Measurements from ENCODE around the gene CNOT2. TPM values are rescaled to one million over a fixed set of nuclear protein-coding genes. Genes with fewer than 3 reads are reported as not detected.

CNOT2 gene
- total and polyA plus RNA-seq, 4 donors = 17.5 to 93.4 (median 49.0) TPM

GRCh38 chr12:70334742-70335141, 91.5 kb downstream of the CNOT2 start:
- H3K4me3 ChIP-seq (ENCODE audit: low read depth in 1 of 3, low read length in 3 of 3) = no peak overlapping the region
- TF ChIP-seq SP1 (IDR thresholded peaks at IDR 0.05) = no peak
- TF ChIP-seq YY1 (IDR thresholded peaks at IDR 0.05) = no peak
- no peak for TF ChIP-seq FOXA1 (IDR thresholded peaks at IDR 0.05)
- no peak for TF ChIP-seq RXRA (IDR thresholded peaks at IDR 0.05)
- no peak for TF ChIP-seq CTCF (IDR thresholded peaks at IDR 0.05; ENCODE audit: low read depth, low read length, missing input control)
- TF ChIP-seq REST (IDR thresholded peaks at IDR 0.05) = no peak
- no peak for TF ChIP-seq HNF4A (conservative IDR thresholded peaks at IDR 0.05)
- TF ChIP-seq ATF3 (IDR thresholded peaks at IDR 0.05) = no peak
- TF ChIP-seq NR2F2 (IDR thresholded peaks at IDR 0.05) = no peak
- TF ChIP-seq MAX (IDR thresholded peaks at IDR 0.05) = no peak
- peaks cover 6 to 43% (median 26%) of the 10 kb centered on the region in 4 donors for H3K36me3 ChIP-seq (ENCODE audit: control insufficient read depth in 4 of 4, insufficient read depth in 3 of 4, low read depth in 1 of 4, low read length in 3 of 4)
- H3K9me3 ChIP-seq (ENCODE audit: control insufficient read depth in 4 of 4, low read length in 3 of 4) = no peaks in the 10 kb centered on the region
- DNase-seq (ENCODE audit: low spot score) = no peak
- no peaks in the 10 kb centered on the region for H3K4me1 ChIP-seq (ENCODE audit: control insufficient read depth in 4 of 4, insufficient read depth in 4 of 4, low read length in 3 of 4)
- no peaks in the 10 kb centered on the region for H3K27me3 ChIP-seq (ENCODE audit: control insufficient read depth in 4 of 4, insufficient read depth in 4 of 4, low read length in 3 of 4)
- 96% methylated on average over 8 of the region's 8 CpGs for WGBS
- no peak overlapping the region for H3K9ac ChIP-seq (ENCODE audit: low read depth in 1 of 2, low read length in 2 of 2)
- H3K27ac ChIP-seq (ENCODE audit: low read depth in 1 of 2, low read length in 2 of 2) = no peak overlapping the region

- no peak for DNase-seq (ENCODE audit: low spot score)
- 96% methylated on average over 2 of the region's 2 CpGs for WGBS
- Histone ChIP-seq H3K4me3 (ENCODE audit: low read depth in 1 of 3, low read length in 3 of 3) (no peak overlapping the region), H3K36me3 (ENCODE audit: control insufficient read depth in 4 of 4, insufficient read depth in 3 of 4, low read depth in 1 of 4, low read length in 3 of 4) (peaks cover 8 to 61% (median 43%) of the 10 kb centered on the region in 4 donors), H3K9ac (ENCODE audit: low read depth in 1 of 2, low read length in 2 of 2) (no peak overlapping the region), H3K9me3 (ENCODE audit: control insufficient read depth in 4 of 4, low read length in 3 of 4) (no peaks in the 10 kb centered on the region), H3K4me1 (ENCODE audit: control insufficient read depth in 4 of 4, insufficient read depth in 4 of 4, low read length in 3 of 4) (no peaks in the 10 kb centered on the region), H3K27ac (ENCODE audit: low read depth in 1 of 2, low read length in 2 of 2) (no peak overlapping the region), H3K27me3 (ENCODE audit: control insufficient read depth in 4 of 4, insufficient read depth in 4 of 4, low read length in 3 of 4) (no peaks in the 10 kb centered on the region)
- no peak for TF ChIP-seq RAD21 (IDR thresholded peaks at IDR 0.05)
- no peak for TF ChIP-seq CTCF (IDR thresholded peaks at IDR 0.05; ENCODE audit: low read depth, low read length, missing input control)
- TF ChIP-seq GABPA (IDR thresholded peaks at IDR 0.05 in 1 of 2, conservative IDR thresholded peaks at IDR 0.05 in 1 of 2) = no peak
- TF ChIP-seq SP1 (IDR thresholded peaks at IDR 0.05) = no peak
- TF ChIP-seq ZBTB33 (IDR thresholded peaks at IDR 0.05) = no peak
- no peak for TF ChIP-seq ATF3 (IDR thresholded peaks at IDR 0.05)
These were observed 95.3 kb downstream of the CNOT2 start for GRCh38 chr12:70338531-70338930.

Measured in liver (tissue), 9 donors.